GM12873 (cell line): ENCODE measurements around the gene LRRC47.

Experiments used
- TF ChIP-seq, protein P1 (sequence below): IDR thresholded peaks from 2 replicates; pipeline ENCODE4 v1.5.1; 2012; ENCODE audit warnings: low read depth, mild to moderate bottlenecking, moderate library complexity, low read length, control low read depth; ENCODE audit not compliant: insufficient read depth; ENCODE audit errors: missing control alignments

LRRC47 gene

GRCh38 chr1:3783651-3784474 lies 12.4 kb downstream of the LRRC47 start:
- TF ChIP-seq, protein P1, sequence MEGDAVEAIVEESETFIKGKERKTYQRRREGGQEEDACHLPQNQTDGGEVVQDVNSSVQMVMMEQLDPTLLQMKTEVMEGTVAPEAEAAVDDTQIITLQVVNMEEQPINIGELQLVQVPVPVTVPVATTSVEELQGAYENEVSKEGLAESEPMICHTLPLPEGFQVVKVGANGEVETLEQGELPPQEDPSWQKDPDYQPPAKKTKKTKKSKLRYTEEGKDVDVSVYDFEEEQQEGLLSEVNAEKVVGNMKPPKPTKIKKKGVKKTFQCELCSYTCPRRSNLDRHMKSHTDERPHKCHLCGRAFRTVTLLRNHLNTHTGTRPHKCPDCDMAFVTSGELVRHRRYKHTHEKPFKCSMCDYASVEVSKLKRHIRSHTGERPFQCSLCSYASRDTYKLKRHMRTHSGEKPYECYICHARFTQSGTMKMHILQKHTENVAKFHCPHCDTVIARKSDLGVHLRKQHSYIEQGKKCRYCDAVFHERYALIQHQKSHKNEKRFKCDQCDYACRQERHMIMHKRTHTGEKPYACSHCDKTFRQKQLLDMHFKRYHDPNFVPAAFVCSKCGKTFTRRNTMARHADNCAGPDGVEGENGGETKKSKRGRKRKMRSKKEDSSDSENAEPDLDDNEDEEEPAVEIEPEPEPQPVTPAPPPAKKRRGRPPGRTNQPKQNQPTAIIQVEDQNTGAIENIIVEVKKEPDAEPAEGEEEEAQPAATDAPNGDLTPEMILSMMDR = no peak

DNA sequence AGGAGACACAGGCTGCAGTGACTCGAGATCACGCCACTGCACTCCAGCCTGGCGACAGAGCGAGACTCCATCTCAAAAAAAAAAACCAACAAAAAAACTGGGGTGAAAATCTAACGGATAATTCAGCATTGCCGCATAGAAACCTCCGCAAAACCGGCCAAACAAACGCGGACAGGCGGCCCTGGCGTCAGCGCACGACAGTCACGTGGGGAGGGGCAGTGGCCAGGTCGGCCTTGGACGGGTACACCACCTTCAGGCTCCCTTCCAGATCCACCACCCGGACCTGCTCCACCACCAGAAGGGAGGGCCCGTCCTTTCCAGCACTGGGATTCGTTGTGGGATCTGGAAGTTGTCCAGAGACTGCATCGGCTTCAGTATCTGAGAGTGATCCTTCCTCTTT lies 15.4 kb downstream of the LRRC47 start:
- TF ChIP-seq, protein P1 = no peak

DNA sequence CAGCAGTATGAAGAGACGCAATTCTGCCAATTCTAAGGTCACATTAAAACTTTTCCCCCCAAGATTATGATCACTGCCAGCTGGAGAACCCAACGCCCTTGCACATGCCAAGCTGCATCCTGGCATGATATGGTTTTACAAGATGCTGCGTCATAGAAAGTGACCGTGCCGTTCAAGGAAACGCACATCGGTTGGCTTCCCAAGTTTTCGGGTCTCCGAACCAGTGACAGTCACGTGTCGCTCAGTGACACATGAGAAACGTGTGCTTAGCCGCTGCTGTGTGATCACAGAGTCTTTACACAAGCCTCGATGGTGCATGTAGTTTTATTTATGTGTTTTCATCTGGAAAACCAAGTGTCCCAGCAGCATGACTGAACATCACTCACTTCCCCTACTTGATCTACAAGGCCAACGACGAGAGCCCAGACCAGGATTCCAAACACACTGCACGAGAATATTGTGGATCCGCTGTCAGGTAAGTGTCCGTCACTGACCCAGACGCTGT lies 16.3 kb downstream of the LRRC47 start:
- TF ChIP-seq, protein P1 = no peak

DNA sequence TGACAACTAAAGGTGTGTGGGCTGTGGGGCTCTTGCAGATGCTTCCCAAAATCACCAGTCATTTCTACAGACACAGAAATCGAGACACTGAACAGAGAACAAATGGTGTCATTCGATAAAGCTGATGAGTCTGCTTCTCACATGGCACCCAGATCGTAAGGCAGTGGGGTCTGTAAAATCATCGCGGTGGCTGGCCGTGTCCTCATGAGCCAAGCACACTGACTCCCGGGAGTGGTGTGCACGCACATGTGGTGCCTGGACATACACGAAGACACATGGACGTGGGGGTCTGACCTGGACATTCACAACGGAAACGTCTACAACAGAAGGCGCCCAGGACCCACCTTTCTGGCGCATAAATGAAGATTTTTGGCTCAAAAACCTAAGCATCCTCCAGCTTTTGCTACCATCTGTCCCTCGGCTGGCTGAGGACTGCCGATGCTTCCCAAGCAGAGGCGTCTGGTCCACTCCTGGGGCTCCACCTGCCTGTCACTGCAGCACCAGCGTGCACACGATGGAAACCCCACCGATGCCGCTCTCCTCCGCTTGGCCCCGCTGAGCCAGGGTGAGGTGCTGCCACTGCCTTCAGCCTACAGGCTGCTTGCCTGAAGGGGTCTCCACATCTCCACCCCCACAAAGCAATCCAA lies 16.9 kb downstream of the LRRC47 start:
- TF ChIP-seq, protein P1 = no peak

DNA sequence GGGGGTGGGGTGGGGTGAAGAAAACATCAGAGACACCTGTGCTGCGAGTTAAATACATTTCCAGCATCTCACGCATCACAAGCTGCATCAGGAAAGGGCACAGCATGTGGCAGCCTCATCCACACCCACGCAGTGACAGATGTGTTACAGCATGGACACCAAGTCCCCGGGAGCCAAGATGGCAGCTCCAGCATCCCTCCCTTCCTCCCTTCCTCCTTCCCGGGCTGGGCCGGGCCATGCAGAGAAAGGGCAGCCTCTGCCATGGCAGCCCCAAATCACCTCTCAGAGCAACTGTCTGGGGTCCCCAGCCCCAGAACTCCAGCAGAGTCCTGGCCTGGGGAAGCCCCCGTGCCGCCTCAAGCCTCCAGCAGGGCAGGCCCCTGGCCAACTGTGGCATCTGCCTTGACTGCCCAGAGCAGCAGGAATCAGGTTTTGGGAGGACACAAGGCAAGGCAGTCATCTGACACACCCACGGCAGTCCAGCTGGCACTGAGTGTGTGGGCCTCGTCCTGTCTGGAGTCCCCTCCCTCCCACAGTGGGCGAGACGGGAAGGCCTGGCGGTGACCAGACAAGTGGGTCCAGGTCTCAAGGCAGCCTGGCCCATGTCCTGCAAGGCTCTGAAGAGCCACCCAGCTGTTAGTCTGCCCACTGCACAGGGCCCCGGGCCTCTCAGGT lies 17.6 kb downstream of the LRRC47 start:
- TF ChIP-seq, protein P1 = no peak

DNA sequence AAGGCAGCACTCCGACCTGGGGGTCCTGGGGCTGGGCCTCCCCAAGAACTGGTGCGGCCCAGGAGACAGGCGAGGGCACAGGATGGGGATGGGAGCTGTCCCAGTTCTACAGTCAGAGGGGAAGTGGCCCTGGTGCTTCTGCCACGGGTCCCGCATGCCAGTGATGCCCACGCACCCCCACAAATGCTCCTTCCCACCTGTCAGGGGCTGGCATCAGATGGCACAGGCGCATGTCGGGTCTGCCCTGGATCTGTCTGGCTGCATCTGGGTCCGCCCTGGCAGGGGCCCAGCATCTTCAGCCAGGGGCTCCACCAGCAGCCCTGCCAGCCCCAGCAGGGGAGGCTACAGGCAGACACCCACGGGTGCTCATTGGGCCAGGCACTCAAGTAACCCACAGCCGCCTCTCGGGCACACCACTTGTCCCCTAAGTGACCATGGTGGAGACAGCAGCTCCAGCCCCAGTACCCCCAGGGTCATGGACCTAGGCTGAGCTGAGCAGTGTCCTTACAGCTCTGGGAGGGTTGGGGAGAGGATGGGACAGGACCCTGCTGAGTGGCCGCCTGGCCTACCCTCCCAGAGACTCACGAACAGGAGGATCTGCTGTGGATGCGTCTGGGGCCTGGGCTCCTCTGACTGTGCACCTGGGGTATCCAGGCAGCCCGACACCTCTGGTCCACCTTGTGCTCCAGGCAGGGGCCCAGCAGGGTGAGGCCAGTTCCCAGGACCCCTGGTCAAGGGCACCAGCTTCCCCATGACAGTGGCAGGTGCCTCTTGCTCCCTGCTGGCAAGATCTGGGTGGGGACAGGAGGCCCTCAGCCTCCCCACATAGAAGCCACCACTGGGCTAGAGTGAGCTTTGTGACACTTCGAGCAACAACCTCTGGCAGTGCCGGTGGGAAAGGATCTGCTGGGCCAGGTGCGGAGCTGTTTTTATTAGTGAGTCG lies 18.4 kb downstream of the LRRC47 start:
- TF ChIP-seq, protein P1 = no peak
